Measurements from ENCODE around the gene IGSF10.

The IGSF10 gene

DNA sequence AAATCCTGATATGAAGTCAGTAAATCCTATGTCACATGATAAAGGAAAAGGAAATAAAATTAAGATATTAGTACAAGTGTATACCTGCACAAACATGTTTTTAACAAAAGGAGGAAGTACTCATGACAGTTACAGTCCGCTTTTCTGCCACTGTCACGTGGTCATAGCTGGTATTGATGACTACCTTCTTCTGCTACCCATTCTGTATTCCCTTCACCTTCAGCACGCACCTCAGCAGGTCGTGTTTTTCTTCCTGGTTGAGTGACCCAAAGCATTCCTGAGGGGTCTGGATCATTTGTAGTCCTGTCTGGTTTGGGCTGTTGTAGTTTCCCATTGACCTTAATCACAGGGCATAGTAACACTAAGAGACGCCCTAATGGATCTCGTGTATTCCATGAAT is 41.1 kb downstream of the IGSF10 start:
- DNase-seq: no peak

DNA sequence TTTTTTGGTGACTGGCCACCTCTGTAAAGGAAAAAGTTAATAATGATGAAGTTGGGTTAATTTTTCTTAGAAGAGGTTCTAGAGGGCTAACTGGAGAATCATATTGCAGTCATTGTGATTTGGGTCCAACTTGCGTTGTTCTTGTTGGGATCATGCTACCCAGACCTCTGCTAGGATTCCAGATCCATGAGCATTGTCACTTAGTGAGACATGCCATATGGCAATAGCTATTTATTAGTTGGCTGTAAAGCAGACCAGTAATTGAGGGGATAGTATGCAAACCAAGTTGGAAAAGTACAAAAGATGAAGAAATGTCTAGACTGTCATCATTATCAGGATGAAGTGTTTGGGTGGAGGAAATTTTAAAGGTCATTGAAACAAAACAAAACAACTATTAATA is 45.6 kb downstream of the IGSF10 start:
- DNase-seq: no peak

DNA sequence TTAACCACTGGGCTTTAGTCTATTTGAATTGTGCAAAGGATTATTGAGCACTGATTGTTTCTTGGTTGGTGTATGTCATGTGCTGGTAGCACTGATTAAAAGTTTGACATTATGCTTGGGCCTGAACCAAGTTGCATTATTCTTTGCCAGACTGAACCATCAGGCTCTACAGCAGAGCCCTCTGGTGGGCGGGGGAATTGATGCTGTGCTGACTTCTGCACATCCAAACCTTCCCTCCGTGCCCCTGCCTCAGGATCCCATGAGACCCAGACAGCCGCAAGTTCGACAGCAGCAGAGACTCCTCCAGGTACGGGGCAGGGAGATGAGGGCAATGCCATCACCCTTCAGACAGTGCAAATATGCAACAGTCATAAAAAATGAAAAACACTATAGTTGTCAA is 47.9 kb downstream of the IGSF10 start:
- no peak for DNase-seq
